DMS 273 (cell line): ENCODE data around the gene ADAT3.

ENCODE experiments used
- DNase-seq: peaks from one replicate; lab custom pipeline; 2025; ENCODE audit not compliant: unreplicated experiment; lab: John Stamatoyannopoulos, UW

The ADAT3 gene

GRCh38 chr19:1936916-1937610 lies 31.9 kb downstream of the ADAT3 start:
- DNase-seq = no peak

- no peak for DNase-seq
Measured at GRCh38 chr19:1938071-1938470, 32.9 kb downstream of the ADAT3 start.

GRCh38 chr19:1941146-1942077 lies 36.2 kb downstream of the ADAT3 start, which contains the start of gene CSNK1G2:
Gene CSNK1G2 (plus strand): TSS chr19:1941172. CDS start chr19:1969773, 28,601 bp downstream.
- DNase-seq = no peak

- peak; percentile 77 for DNase-seq
Measured at GRCh38 chr19:1942078-1942933, 37.1 kb downstream of the ADAT3 start.

GRCh38 chr19:1942934-1943555 lies 37.8 kb downstream of the ADAT3 start:
- DNase-seq = no peak

- DNase-seq = no peak
Measured at GRCh38 chr19:1943661-1944087, 38.5 kb downstream of the ADAT3 start.

- no peak for DNase-seq
Measured at GRCh38 chr19:1944088-1944915, 39.1 kb downstream of the ADAT3 start.

GRCh38 chr19:1944916-1945561 lies 39.8 kb downstream of the ADAT3 start:
- DNase-seq = no peak

GRCh38 chr19:1945899-1946298 lies 40.7 kb downstream of the ADAT3 start:
- peak; percentile 44 for DNase-seq

- DNase-seq = no peak
Measured at GRCh38 chr19:1947651-1948209, 42.5 kb downstream of the ADAT3 start.

- DNase-seq = no peak
Measured at GRCh38 chr19:1949304-1950101, 44.3 kb downstream of the ADAT3 start.

- no peak for DNase-seq
Measured at GRCh38 chr19:1950640-1951039, 45.4 kb downstream of the ADAT3 start.

GRCh38 chr19:1952635-1953034 lies 47.4 kb downstream of the ADAT3 start:
- DNase-seq = no peak

GRCh38 chr19:1953037-1953436 lies 47.8 kb downstream of the ADAT3 start:
- no peak for DNase-seq

GRCh38 chr19:1953441-1954094 lies 48.4 kb downstream of the ADAT3 start:
- DNase-seq = no peak

GRCh38 chr19:1954532-1954933 lies 49.3 kb downstream of the ADAT3 start:
- DNase-seq = no peak
